Right lobe of liver (tissue), 4 donors: ENCODE measurements around the gene RHOJ.

Experiments used
- POLR2A ChIP-seq: fragments of 450-650 bp; IDR thresholded peaks from one replicate; pipeline ENCODE4 v1.6.1; 2017; ENCODE audit warnings: antibody characterized with exemption, mild to moderate bottlenecking
- TF ChIP-seq, protein P1 (sequence below), 4 donors: fragments of 200-600 bp in 3 of 4; fragments of 450-650 bp in 1 of 4; IDR thresholded peaks; one replicate each; pipeline versions ENCODE4 v1.5.1 to v1.8.0; 2016 to 2022; ENCODE audit warnings: antibody characterized with exemption in 4 of 4, mild to moderate bottlenecking in 2 of 4
- donor health status: DM: no; HTN: no; CAD: no.
- donor health status: DM: no; HTN: no; CAD: no.
- donor health status: DM: no; HTN: yes; CAD: no.

- TF ChIP-seq, protein P1, sequence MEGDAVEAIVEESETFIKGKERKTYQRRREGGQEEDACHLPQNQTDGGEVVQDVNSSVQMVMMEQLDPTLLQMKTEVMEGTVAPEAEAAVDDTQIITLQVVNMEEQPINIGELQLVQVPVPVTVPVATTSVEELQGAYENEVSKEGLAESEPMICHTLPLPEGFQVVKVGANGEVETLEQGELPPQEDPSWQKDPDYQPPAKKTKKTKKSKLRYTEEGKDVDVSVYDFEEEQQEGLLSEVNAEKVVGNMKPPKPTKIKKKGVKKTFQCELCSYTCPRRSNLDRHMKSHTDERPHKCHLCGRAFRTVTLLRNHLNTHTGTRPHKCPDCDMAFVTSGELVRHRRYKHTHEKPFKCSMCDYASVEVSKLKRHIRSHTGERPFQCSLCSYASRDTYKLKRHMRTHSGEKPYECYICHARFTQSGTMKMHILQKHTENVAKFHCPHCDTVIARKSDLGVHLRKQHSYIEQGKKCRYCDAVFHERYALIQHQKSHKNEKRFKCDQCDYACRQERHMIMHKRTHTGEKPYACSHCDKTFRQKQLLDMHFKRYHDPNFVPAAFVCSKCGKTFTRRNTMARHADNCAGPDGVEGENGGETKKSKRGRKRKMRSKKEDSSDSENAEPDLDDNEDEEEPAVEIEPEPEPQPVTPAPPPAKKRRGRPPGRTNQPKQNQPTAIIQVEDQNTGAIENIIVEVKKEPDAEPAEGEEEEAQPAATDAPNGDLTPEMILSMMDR (IDR thresholded peaks at IDR 0.05), result no peak
- no peak for TF ChIP-seq POLR2A
Measured at GRCh38 chr14:63300854-63301253, 96.6 kb downstream of the RHOJ start.
